HepG2 (cell line): ENCODE results near the gene CTIF. TPM values are rescaled to one million over a fixed set of nuclear protein-coding genes. Genes with fewer than 3 reads are reported as not detected.

Experiments used
- AHR ChIP-seq: IDR thresholded peaks from 2 replicates; pipeline ENCODE4 v1.6.1; 2018; ENCODE audit warnings: missing genetic modification reagents, missing compliant biosample characterization
- ELF3 ChIP-seq: IDR thresholded peaks from 2 replicates; pipeline ENCODE4 v1.6.1; 2016; ENCODE audit warnings: missing genetic modification reagents, missing compliant biosample characterization
- ESRRA ChIP-seq: sonication (generic); formaldehyde crosslinking; IDR thresholded peaks from 2 replicates; pipeline ENCODE4 v1.5.1; 2020; ENCODE audit warnings: mild to moderate bottlenecking, low read depth, missing genetic modification reagents
- ETV6 ChIP-seq: sonication (generic); formaldehyde crosslinking; conservative IDR thresholded peaks from 2 replicates; pipeline ENCODE4 v1.4.0; 2020; ENCODE audit warnings: missing genetic modification reagents
- FOSL2 ChIP-seq: sonication (generic); formaldehyde crosslinking; IDR thresholded peaks from 2 replicates; pipeline ENCODE4 v1.4.0; 2020; ENCODE audit warnings: missing genetic modification reagents
- GATA4 ChIP-seq: sonication (generic); IDR thresholded peaks from 2 replicates; pipeline ENCODE4 v1.6.1; 2016; ENCODE audit warnings: antibody characterized with exemption, low read depth, borderline replicate concordance
- JUNB ChIP-seq: sonication (generic); formaldehyde crosslinking; IDR thresholded peaks from 2 replicates; pipeline ENCODE4 v1.8.0; 2022; ENCODE audit warnings: missing genetic modification reagents, mild to moderate bottlenecking, borderline replicate concordance
- KDM5A ChIP-seq: fragments of 200-600 bp; sonication (generic); IDR thresholded peaks from 2 replicates; pipeline ENCODE4 v1.7.0; 2018; ENCODE audit warnings: antibody characterized with exemption, mild to moderate bottlenecking, low read length, borderline replicate concordance
- MAFF ChIP-seq: IDR thresholded peaks from 2 replicates; pipeline ENCODE4 v1.6.1; 2011; ENCODE audit warnings: low read depth, low read length, improper control_type of control experiment
- MAZ ChIP-seq, 2 experiments: sonication (generic) in 1 of 2; formaldehyde crosslinking in 1 of 2; IDR thresholded peaks; 2 replicates each; pipeline versions ENCODE4 v1.5.0 to v1.6.1; 2012 to 2020; ENCODE audit warnings: low read depth in 2 of 2, mild to moderate bottlenecking in 2 of 2, borderline replicate concordance in 1 of 2, improper control_type of control experiment in 1 of 2, low read length in 1 of 2, missing genetic modification reagents in 1 of 2, moderate library complexity in 1 of 2
- MIER3 ChIP-seq: IDR thresholded peaks from 2 replicates; pipeline ENCODE4 v1.6.1; 2016; ENCODE audit warnings: missing compliant biosample characterization, borderline replicate concordance
- MYC ChIP-seq: sonication (generic); formaldehyde crosslinking; IDR thresholded peaks from 2 replicates; pipeline ENCODE4 v1.9.0; 2021; ENCODE audit warnings: missing genetic modification reagents, borderline replicate concordance
- NCOR1 ChIP-seq: fragments of 200-600 bp; sonication (generic); IDR thresholded peaks from 2 replicates; pipeline ENCODE4 v1.7.0; 2017; ENCODE audit warnings: antibody characterized with exemption, low read length, borderline replicate concordance
- NFKB2 ChIP-seq: sonication (generic); formaldehyde crosslinking; IDR thresholded peaks from 2 replicates; pipeline ENCODE4 v1.4.0; 2020; ENCODE audit warnings: missing genetic modification reagents, borderline replicate concordance
- PRPF4 ChIP-seq: fragments of 200-400 bp; formaldehyde crosslinking; IDR thresholded peaks from 2 replicates; pipeline ENCODE4 v1.6.1; 2016; ENCODE audit warnings: low read length, low read depth; ENCODE audit not compliant: poor library complexity, severe bottlenecking
- RBM39 ChIP-seq: fragments of 200-400 bp; formaldehyde crosslinking; IDR thresholded peaks from one replicate; pipeline ENCODE4 v1.6.1; 2018; ENCODE audit warnings: antibody characterized with exemption, mild to moderate bottlenecking, low read depth, low read length; ENCODE audit not compliant: poor library complexity, severe bottlenecking
- RELA ChIP-seq: sonication (generic); formaldehyde crosslinking; IDR thresholded peaks from 2 replicates; pipeline ENCODE4 v1.4.0; 2020; ENCODE audit warnings: missing genetic modification reagents
- RXRA ChIP-seq: sonication (generic); formaldehyde crosslinking; IDR thresholded peaks from 2 replicates; pipeline ENCODE4 v1.5.1; 2020; ENCODE audit warnings: missing genetic modification reagents
- SALL2 ChIP-seq: sonication (generic); formaldehyde crosslinking; IDR thresholded peaks from 2 replicates; pipeline ENCODE4 v1.8.1; 2023; ENCODE audit warnings: mild to moderate bottlenecking, missing genetic modification reagents, inconsistent platforms
- TEAD3 ChIP-seq: optimal IDR thresholded peaks from 2 replicates; pipeline ENCODE3; 2016; ENCODE audit warnings: borderline replicate concordance
- THYN1 ChIP-seq: sonication (generic); formaldehyde crosslinking; IDR thresholded peaks from 2 replicates; pipeline ENCODE4 v1.8.1; 2023; ENCODE audit warnings: low read depth, mild to moderate bottlenecking, moderate library complexity, missing genetic modification reagents, borderline replicate concordance
- YY1 ChIP-seq: IDR thresholded peaks from 2 replicates; pipeline ENCODE4 v1.6.1; 2011; ENCODE audit warnings: low read length, low read depth, moderate library complexity, mild to moderate bottlenecking; ENCODE audit not compliant: insufficient read depth, insufficient replicate concordance
- ZFP91 ChIP-seq: sonication (generic); formaldehyde crosslinking; IDR thresholded peaks from 2 replicates; pipeline ENCODE4 v1.9.0; 2022; ENCODE audit warnings: missing genetic modification reagents, mild to moderate bottlenecking, borderline replicate concordance
- ZNF598 ChIP-seq: sonication (generic); formaldehyde crosslinking; IDR thresholded peaks from 2 replicates; pipeline ENCODE4 v1.5.1; 2020; ENCODE audit warnings: mild to moderate bottlenecking, missing genetic modification reagents, borderline replicate concordance
- ZXDC ChIP-seq: sonication (generic); formaldehyde crosslinking; IDR thresholded peaks from 2 replicates; pipeline ENCODE4 v1.5.0; 2020; ENCODE audit warnings: mild to moderate bottlenecking, missing genetic modification reagents
- polyA plus RNA-seq, 8 experiments: library from polyadenylated mRNA; depleted of rRNA in 3 of 8; stranded (reverse) in 7 of 8; unstranded in 1 of 8; fragments of >200 nt; fragmentation: Illumina TruSeq in 4 of 8; extraction: Trizol in 4 of 8; gene quantifications; 2 replicates each; pipeline versions ENCODE4 v1.2.1 to v1.2.3, GENCODE V29; 2011 to 2016; ENCODE audit warnings: low read depth in 4 of 8, missing spikeins in 1 of 8, mixed read lengths in 1 of 8; ENCODE audit not compliant: insufficient read depth in 1 of 8
- total RNA-seq, 5 experiments: library from RNA; depleted of rRNA; stranded (reverse); fragments of >200 nt; fragmentation: Illumina TruSeq; extraction: Trizol; gene quantifications; 2 replicates each; pipeline ENCODE4 v1.2.3, GENCODE V29; 2016; ENCODE audit warnings: low read depth in 1 of 5

Gene CTIF
- total and polyA plus RNA-seq, 2 of the 13 experiments (the other 11 are each of a cell fraction or from before 2014, with no cell fraction given) = 18.2 to 28.0 TPM

GRCh38 chr18:48675352-48675761, 136.5 kb downstream of the CTIF start (continued):
- 0 out of 2 replicates have a peak, but pooled peaks have one; percentile 70 for TF ChIP-seq RELA
- no peak for TF ChIP-seq SALL2 (CRISPR knock-in tag)
- TF ChIP-seq NCOR1 = no peak
- peak; percentile 54; the same call in 1 of the 2 replicates for TF ChIP-seq AHR (CRISPR knock-in tag)
- TF ChIP-seq YY1 = peak; percentile 59
- no peak for TF ChIP-seq ETV6 (CRISPR knock-in tag)
- TF ChIP-seq FOSL2 (CRISPR knock-in tag) = peak; percentile 20; the same call in 1 of the 2 replicates
- TF ChIP-seq MIER3 = 0 out of 2 replicates have a peak, but pooled peaks have one; percentile 49
- TF ChIP-seq THYN1 (CRISPR knock-in tag) = no peak
- TF ChIP-seq RBM39 = no peak
- TF ChIP-seq RXRA (CRISPR knock-in tag) = peak; percentile 76
- TF ChIP-seq KDM5A = no peak
- TF ChIP-seq MYC (CRISPR knock-in tag) = peak; percentile 50; the same call in 1 of the 2 replicates
- TF ChIP-seq ESRRA (CRISPR knock-in tag) = no peak
- TF ChIP-seq MAZ (IDR thresholded peaks at IDR 0.05; ENCODE audit: borderline replicate concordance, low read depth, low read length) = no peak
- TF ChIP-seq MAZ (CRISPR knock-in tag; IDR thresholded peaks at IDR 0.05; ENCODE audit: low read depth) = 0 out of 2 replicates have a peak, but pooled peaks have one; percentile 21
- 0 out of 2 replicates have a peak, but pooled peaks have one; percentile 36 for TF ChIP-seq NFKB2 (CRISPR knock-in tag)
- peak; percentile 45 for TF ChIP-seq TEAD3 (CRISPR knock-in tag)
- TF ChIP-seq ELF3 (CRISPR knock-in tag) = peak; percentile 40; the same call in 1 of the 2 replicates
- no peak for TF ChIP-seq ZXDC (CRISPR knock-in tag)
- TF ChIP-seq PRPF4 = no peak
- no peak for TF ChIP-seq JUNB (CRISPR knock-in tag)
- TF ChIP-seq ZNF598 (CRISPR knock-in tag) = no peak
- no peak for TF ChIP-seq GATA4
- 0 out of 2 replicates have a peak, but pooled peaks have one; percentile 47 for TF ChIP-seq ZFP91 (CRISPR knock-in tag)
- no peak for TF ChIP-seq MAFF
